K562 (cell line): ENCODE results near the gene B3GALNT2. TPM values are rescaled to one million over a fixed set of nuclear protein-coding genes. Genes with fewer than 3 reads are reported as not detected.

Experiments used
- ATAC-seq: fragments of 200-7000 bp; cut with Tn5 transposase; 3 replicates; pipeline ENCODE4 v1.9.1; 2020; ENCODE audit warnings: moderate library complexity
- BruUV-seq: library from RNA; stranded (reverse); fragments of 400-500 nt; replicated peaks from 2 replicates; lab custom pipeline; 2021; lab: Mats Ljungman, UMichigan
- CTCF ChIA-PET: fragments of 300-600 bp; formaldehyde crosslinking; extraction: SDS; loops from one replicate; lab custom pipeline; 2021; ENCODE audit warnings: low intra/inter-chr PET ratio; lab: Yijun Ruan, JAX
- POLR2A ChIA-PET: fragments of 300-600, 350-650 bp; sonication (Branson Sonifier 250); formaldehyde crosslinking; extraction: SDS; loops from one replicate; lab custom pipeline; 2021; ENCODE audit warnings: antibody characterized with exemption, inconsistent platforms; lab: Yijun Ruan, JAX
- DNase-seq, 4 experiments: peaks; one replicate each; pipeline versions ENCODE4 v3.0.0 to v3.0.0-alpha.2; 2011 to 2018; ENCODE audit warnings: low spot score in 3 of 4, mixed read lengths in 3 of 4; ENCODE audit errors: extremely low read depth in 1 of 4
- FAIRE-seq: peaks from 2 replicates; lab custom pipeline; 2011; peaks lifted over from hg19 to GRCh38; lab: Jason Lieb, UNC
- H2AFZ ChIP-seq: 2 replicates; pipeline ENCODE4 v1.6.0; 2011; ENCODE audit warnings: low read depth, low read length, control low read depth, inconsistent platforms
- H3K27ac ChIP-seq: fragments of 200-600 bp; 3 replicates; pipeline ENCODE4 v1.8.0; 2011; ENCODE audit warnings: low read depth, mild to moderate bottlenecking, control low read depth, inconsistent platforms, low read length, moderate library complexity, mixed read lengths; ENCODE audit errors: extremely low read depth
- H3K27me3 ChIP-seq, 2 experiments: fragments of 300-600 bp in 1 of 2; 2 replicates in 1 of 2; 3 replicates in 1 of 2; pipeline versions ENCODE4 v1.6.0 to v1.8.0; 2011; ENCODE audit warnings: inconsistent platforms in 2 of 2, low read length in 2 of 2, mild to moderate bottlenecking in 1 of 2, mixed read lengths in 1 of 2, moderate library complexity in 1 of 2; ENCODE audit not compliant: control insufficient read depth in 2 of 2, insufficient read depth in 2 of 2
- H3K36me3 ChIP-seq: fragments of 300-600 bp; 3 replicates; pipeline ENCODE4 v1.8.0; 2011; ENCODE audit warnings: mild to moderate bottlenecking, low read length, inconsistent platforms; ENCODE audit not compliant: control insufficient read depth, insufficient read depth
- H3K4me1 ChIP-seq, 2 experiments: fragments of 200-600 bp in 1 of 2; replicated peaks in 1 of 2; 2 replicates in 1 of 2; 3 replicates in 1 of 2; pipeline versions ENCODE4 v1.5.1 to v1.8.0; 2011; ENCODE audit warnings: inconsistent platforms in 2 of 2, low read length in 2 of 2, mild to moderate bottlenecking in 1 of 2, mixed read lengths in 1 of 2, moderate library complexity in 1 of 2; ENCODE audit not compliant: control insufficient read depth in 2 of 2, insufficient read depth in 2 of 2
- H3K4me2 ChIP-seq: 2 replicates; pipeline ENCODE4 v1.6.1; 2011; ENCODE audit warnings: low read length, control low read depth, inconsistent platforms, mixed read lengths; ENCODE audit not compliant: insufficient read depth
- H3K4me3 ChIP-seq: fragments of 200-600 bp; sonication (generic), shearing (Covaris generic); 2 replicates; pipeline ENCODE4 v1.5.1; 2016; ENCODE audit warnings: control low read depth, inconsistent platforms
- H3K79me2 ChIP-seq: fragments of 200-600 bp; 3 replicates; pipeline ENCODE4 v1.8.0; 2011; ENCODE audit warnings: low read length, inconsistent platforms; ENCODE audit not compliant: control insufficient read depth, insufficient read depth
- H3K9ac ChIP-seq, 2 experiments: 2 replicates each; pipeline versions ENCODE4 v1.6.0 to v1.6.1; 2011; ENCODE audit warnings: low read depth in 2 of 2, low read length in 2 of 2, control low read depth in 1 of 2, inconsistent platforms in 1 of 2, mild to moderate bottlenecking in 1 of 2, mixed read lengths in 1 of 2; ENCODE audit not compliant: insufficient read depth in 1 of 2
- H3K9me1 ChIP-seq: one replicate; pipeline ENCODE4 v1.6.0; 2011; ENCODE audit warnings: inconsistent platforms, mild to moderate bottlenecking, low read length, moderate library complexity; ENCODE audit not compliant: control insufficient read depth, insufficient read depth
- H3K9me3 ChIP-seq: replicated peaks from 2 replicates; pipeline ENCODE4 v1.5.1; 2011; ENCODE audit warnings: low read depth, low read length, inconsistent platforms; ENCODE audit not compliant: control insufficient read depth, insufficient read depth
- H4K20me1 ChIP-seq: replicated peaks from 2 replicates; pipeline ENCODE4 v1.6.1; 2011; ENCODE audit warnings: low read length, inconsistent platforms, mixed read lengths; ENCODE audit not compliant: control insufficient read depth, insufficient read depth
- FOXJ3 ChIP-seq: sonication (generic); formaldehyde crosslinking; IDR thresholded peaks from 2 replicates; pipeline ENCODE4 v1.4.0; 2020; ENCODE audit warnings: mild to moderate bottlenecking, missing genetic modification reagents
- HMG20B ChIP-seq: fragments of 250-450 bp; sonication (Bioruptor Pico); IDR thresholded peaks from 2 replicates; pipeline ENCODE4 v1.5.0; 2021; ENCODE audit warnings: mild to moderate bottlenecking
- KDM2B ChIP-seq: fragments of 250-450 bp; sonication (Bioruptor Pico); IDR thresholded peaks from 2 replicates; pipeline ENCODE4 v1.8.0; 2021; ENCODE audit warnings: mild to moderate bottlenecking, moderate library complexity
- PHB2 ChIP-seq: fragments of 450-650 bp; IDR thresholded peaks from 2 replicates; pipeline ENCODE4 v1.6.1; 2017; ENCODE audit warnings: low read depth
- ZBTB17 ChIP-seq: fragments of 450-650 bp; formaldehyde crosslinking; IDR thresholded peaks from 2 replicates; pipeline ENCODE4 v1.4.0; 2020; ENCODE audit warnings: mild to moderate bottlenecking
- ZNF311 ChIP-seq: fragments of 250-450 bp; sonication (Bioruptor Pico); IDR thresholded peaks from 2 replicates; pipeline ENCODE4 v1.4.0; 2020; ENCODE audit warnings: mild to moderate bottlenecking, moderate library complexity
- WGBS: fragments of 100-300 bp; shearing (Covaris generic); methylation state at CpG from one replicate; pipeline ENCODE4 v1.1.6; 2016; ENCODE audit warnings: low coverage, mixed read lengths; ENCODE audit not compliant: insufficient coverage; ENCODE audit errors: missing lambda C conversion rate; 5-methylcytosine and 5-hydroxymethylcytosine counted together
- in situ Hi-C: fragments of 300-500 bp; cut with MboI; formaldehyde crosslinking; loops from 4 replicates; pipeline ENCODE4 v1.15.0; 2018; ENCODE audit warnings: inconsistent platforms, mixed read lengths
- intact Hi-C: fragments of 100-400 bp; cut with micrococcal nuclease; formaldehyde crosslinking; loops from 2 replicates; pipeline ENCODE4 v1.14.2; 2022
- polyA plus RNA-seq, 8 experiments: library from polyadenylated mRNA; depleted of rRNA in 4 of 8; stranded (reverse) in 5 of 8; unstranded in 3 of 8; fragments of >200 nt; fragmentation: Nextera tagmentation in 2 of 8; fragmentation: Illumina TruSeq in 1 of 8; extraction: Ambion mirVana in 2 of 8; extraction: Trizol in 1 of 8; gene quantifications; 2 replicates each; pipeline versions ENCODE4 v1.2.1 to v1.2.3, GENCODE V29; 2011 to 2014; ENCODE audit warnings: inconsistent platforms in 1 of 8, missing spikeins in 1 of 8
- total RNA-seq, 7 experiments: library from RNA; depleted of rRNA in 6 of 7; stranded (reverse); fragments of >200 nt in 6 of 7; fragmentation: Illumina TruSeq in 2 of 7; extraction: Trizol in 2 of 7; gene quantifications; 2 replicates each; pipeline versions ENCODE4 v1.2.1 to v1.2.3, GENCODE V29; 2011 to 2021; ENCODE audit warnings: low replicate concordance in 1 of 7
- TF ChIP-seq, protein P1 (sequence below): fragments of 250-450 bp; sonication (Bioruptor Pico); IDR thresholded peaks from 2 replicates; pipeline ENCODE4 v1.6.1; 2021; ENCODE audit warnings: mild to moderate bottlenecking
- TF ChIP-seq, protein P2 (sequence below): fragments of 250-450 bp; sonication (Bioruptor Pico); IDR thresholded peaks from 2 replicates; pipeline ENCODE4 v1.8.0; 2021; ENCODE audit warnings: moderate library complexity, mild to moderate bottlenecking, inconsistent platforms

The B3GALNT2 gene
- total and polyA plus RNA-seq, 9 of the 15 experiments (the other 6 are each of a cell fraction or from before 2014, with no cell fraction given), result 2.0 to 31.7 (median 22.9) TPM

DNA sequence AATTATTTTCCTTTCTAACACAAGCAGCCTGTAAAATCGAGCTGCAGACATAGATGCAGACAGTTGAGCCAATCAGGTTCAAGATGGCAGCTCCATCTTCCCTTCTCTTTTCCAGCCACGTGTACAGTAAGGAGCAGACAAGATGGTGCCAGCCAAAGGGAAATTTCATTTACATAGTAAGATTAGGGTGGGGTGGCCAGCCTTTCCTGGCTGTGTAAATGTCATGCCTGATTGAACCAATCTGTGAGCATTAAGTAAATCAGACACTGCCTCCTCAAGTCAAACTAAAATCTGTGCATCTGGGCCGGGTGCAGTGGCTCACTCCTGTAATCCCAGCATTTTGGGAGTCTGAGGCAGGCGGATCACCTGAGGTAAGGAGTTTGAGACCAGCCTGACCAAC is 76.8 kb downstream of the B3GALNT2 start (continued):
- no peak for TF ChIP-seq HMG20B (CRISPR knock-in tag)
- no peak for TF ChIP-seq KDM2B (CRISPR knock-in tag)
- no peak for TF ChIP-seq ZNF311 (CRISPR knock-in tag)
- no peak for TF ChIP-seq ZBTB17 (CRISPR knock-in tag)

DNA sequence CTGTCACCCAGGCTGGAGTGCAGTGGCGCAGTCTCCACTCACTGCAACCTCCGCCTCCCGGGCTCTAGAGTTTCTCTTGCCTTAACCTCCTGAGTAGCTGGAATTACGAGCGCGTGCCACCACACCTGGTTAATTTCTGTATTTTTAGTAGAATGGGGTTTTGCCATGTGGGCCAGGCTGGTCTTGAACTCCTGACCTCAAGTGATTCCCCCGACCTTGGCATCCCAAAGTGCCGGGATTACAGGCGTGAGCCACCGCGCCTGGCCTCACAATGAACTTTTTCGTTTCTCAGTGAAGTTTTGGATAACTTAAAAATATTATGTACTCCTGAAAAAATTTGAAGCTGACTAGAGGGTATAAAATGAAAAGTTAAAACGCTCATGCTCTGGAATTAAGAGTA is 77.6 kb downstream of the B3GALNT2 start:
- H3K4me2 ChIP-seq, result no peak overlapping the region
- 0 out of 2 replicates have a peak, but pooled peaks cover 8% of the 10 kb centered on the region for H4K20me1 ChIP-seq
- no peak overlapping the region for H3K27ac ChIP-seq
- no peak overlapping the region for H3K9ac ChIP-seq
- H3K36me3 ChIP-seq, result peaks cover 34% of the 10 kb centered on the region; the same call in 2 of the 3 replicates
- peaks cover 0 to 8% of the 10 kb centered on the region in 2 experiments; a peak in 2 of 5 replicates for H3K4me1 ChIP-seq
- no peaks in the 10 kb centered on the region for H3K27me3 ChIP-seq
- ChIA-PET CTCF (no interaction called here), POLR2A (no interaction called here)
- H2AFZ ChIP-seq, result no peak overlapping the region
- no TSS peak for BruUV-seq
- H3K4me3 ChIP-seq, result no peak overlapping the region
- in situ Hi-C loops, result no loop called here
- H3K9me1 ChIP-seq, result no peaks in the 10 kb centered on the region
- intact Hi-C loops, result no loop called here
- TF ChIP-seq PHB2 (no peak), FOXJ3 (no peak)
- TF ChIP-seq, protein P1, sequence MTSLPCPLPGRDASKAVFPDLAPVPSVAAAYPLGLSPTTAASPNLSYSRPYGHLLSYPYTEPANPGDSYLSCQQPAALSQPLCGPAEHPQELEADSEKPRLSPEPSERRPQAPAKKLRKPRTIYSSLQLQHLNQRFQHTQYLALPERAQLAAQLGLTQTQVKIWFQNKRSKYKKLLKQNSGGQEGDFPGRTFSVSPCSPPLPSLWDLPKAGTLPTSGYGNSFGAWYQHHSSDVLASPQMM, result no peak
- TF ChIP-seq, protein P2, sequence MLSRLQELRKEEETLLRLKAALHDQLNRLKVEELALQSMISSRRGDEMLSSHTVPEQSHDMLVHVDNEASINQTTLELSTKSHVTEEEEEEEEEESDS, result no peak
- FAIRE-seq (no peak), DNase-seq (no peak), ATAC-seq (no peak)
- H3K9me3 ChIP-seq, result no peaks in the 10 kb centered on the region
- WGBS, result 93% methylated on average over 13 of the region's 13 CpGs
- H3K79me2 ChIP-seq, result peaks cover 14% of the 10 kb centered on the region; the same call in 2 of the 3 replicates
